SJSA1 (cell line): ENCODE measurements around the gene VN1R5. TPM values are rescaled to one million over a fixed set of nuclear protein-coding genes. Genes with fewer than 3 reads are reported as not detected.
"Not testable (repeated sequence)": the region's sequence is repeated elsewhere in the genome, so short reads cannot be mapped to it uniquely, and the experiment has no call there.

Experiments
- DNase-seq, 2 experiments: peaks; one replicate each; pipeline ENCODE4 v3.0.0-alpha.2; 2015 to 2020; ENCODE audit warnings: low spot score in 2 of 2, low read depth in 1 of 2
- H3K27ac ChIP-seq: fragments of 250-450 bp; sonication (Bioruptor Pico); 2 replicates; pipeline ENCODE4 v1.5.1; 2020; ENCODE audit warnings: mild to moderate bottlenecking, moderate library complexity
- H3K27me3 ChIP-seq: fragments of 250-450 bp; sonication (Bioruptor Pico); replicated peaks from 2 replicates; pipeline ENCODE4 v1.5.1; 2020; ENCODE audit warnings: mild to moderate bottlenecking, moderate library complexity
- H3K36me3 ChIP-seq: fragments of 250-450 bp; sonication (Bioruptor Pico); 2 replicates; pipeline ENCODE4 v1.5.1; 2020; ENCODE audit warnings: mild to moderate bottlenecking
- H3K4me1 ChIP-seq: fragments of 250-450 bp; sonication (Bioruptor Pico); replicated peaks from 2 replicates; pipeline ENCODE4 v1.6.1; 2021; ENCODE audit warnings: mild to moderate bottlenecking
- H3K4me3 ChIP-seq: fragments of 250-450 bp; sonication (Bioruptor Pico); 2 replicates; pipeline ENCODE4 v1.5.1; 2020; ENCODE audit warnings: mild to moderate bottlenecking
- H3K9me3 ChIP-seq: fragments of 250-450 bp; sonication (Bioruptor Pico); replicated peaks from 2 replicates; pipeline ENCODE4 v1.5.1; 2020; ENCODE audit warnings: mild to moderate bottlenecking
- total RNA-seq: library from RNA; depleted of rRNA; stranded (reverse); fragments of >200 nt; shearing (Covaris generic); gene quantifications from 2 replicates; pipeline ENCODE4 v1.2.3, GENCODE V29; 2014; rRNA removed

Gene VN1R5
- total RNA-seq: not detected in 2 replicates

- not testable (repeated sequence) for H3K27me3 ChIP-seq, H3K4me1 ChIP-seq, H3K9me3 ChIP-seq, H3K27ac ChIP-seq, H3K4me3 ChIP-seq, H3K36me3 ChIP-seq, DNase-seq
These were observed at the start of gene VN1R5 for GRCh38 chr1:247255772-247256171. Gene VN1R5, plus strand, starts transcription at chr1:247256072.

GRCh38 chr1:247209396-247209795 is 46.5 kb upstream of the VN1R5 start:
- Histone ChIP-seq H3K4me1 (peaks cover 12% of the 10 kb centered on the region), H3K36me3 (peaks cover 40% of the 10 kb centered on the region), H3K27me3 (no peaks in the 10 kb centered on the region), H3K27ac (no peak overlapping the region), H3K4me3 (peak overlapping the region; percentile 89), H3K9me3 (no peaks in the 10 kb centered on the region; the same call in 1 of the 2 replicates)
- DNase-seq: no peak

- no peak for DNase-seq
- Histone ChIP-seq H3K4me1 (peaks cover 9% of the 10 kb centered on the region), H3K36me3 (peaks cover 40% of the 10 kb centered on the region), H3K27ac (peak overlapping the region; percentile 87), H3K4me3 (peak overlapping the region; percentile 89), H3K27me3 (no peaks in the 10 kb centered on the region), H3K9me3 (no peaks in the 10 kb centered on the region; the same call in 1 of the 2 replicates)
These were observed 45.9 kb upstream of the VN1R5 start for GRCh38 chr1:247210062-247210375.

- H3K27me3 ChIP-seq: no peaks in the 10 kb centered on the region
These were observed 45.3 kb upstream of the VN1R5 start for GRCh38 chr1:247210376-247211117.

GRCh38 chr1:247211339-247211738 is 44.5 kb upstream of the VN1R5 start:
- Histone ChIP-seq H3K27me3 (no peaks in the 10 kb centered on the region), H3K36me3 (peaks cover 32% of the 10 kb centered on the region), H3K4me3 (no peak overlapping the region), H3K27ac (no peak overlapping the region), H3K9me3 (no peaks in the 10 kb centered on the region), H3K4me1 (peaks cover 9% of the 10 kb centered on the region)
- DNase-seq: no peak

More at GRCh38 chr1:247210376-247211117, 45.3 kb upstream of the VN1R5 start:
- peak overlapping the region; percentile 87 for H3K27ac ChIP-seq
- H3K36me3 ChIP-seq: peaks cover 39% of the 10 kb centered on the region
- H3K9me3 ChIP-seq: no peaks in the 10 kb centered on the region; the same call in 1 of the 2 replicates
- peaks cover 9% of the 10 kb centered on the region for H3K4me1 ChIP-seq
- peak; percentile 85 to 96 for DNase-seq
- peak overlapping the region; percentile 89 for H3K4me3 ChIP-seq

GRCh38 chr1:247212012-247212411 is 43.9 kb upstream of the VN1R5 start:
- Histone ChIP-seq H3K4me1 (peaks cover 9% of the 10 kb centered on the region), H3K27me3 (no peaks in the 10 kb centered on the region), H3K36me3 (peaks cover 29% of the 10 kb centered on the region), H3K27ac (no peak overlapping the region), H3K4me3 (no peak overlapping the region), H3K9me3 (no peaks in the 10 kb centered on the region)
- no peak for DNase-seq

GRCh38 chr1:247212627-247213617 is 43.0 kb upstream of the VN1R5 start:
- DNase-seq: no peak
- H3K4me3 ChIP-seq: no peak overlapping the region
- no peaks in the 10 kb centered on the region for H3K27me3 ChIP-seq
- H3K36me3 ChIP-seq: peaks cover 21% of the 10 kb centered on the region
- H3K9me3 ChIP-seq: no peaks in the 10 kb centered on the region
- H3K4me1 ChIP-seq: peaks cover 9% of the 10 kb centered on the region
- H3K27ac ChIP-seq: no peak overlapping the region

GRCh38 chr1:247216261-247216660 is 39.6 kb upstream of the VN1R5 start:
- Histone ChIP-seq H3K36me3 (no peaks in the 10 kb centered on the region), H3K27ac (no peak overlapping the region), H3K9me3 (no peaks in the 10 kb centered on the region), H3K27me3 (no peaks in the 10 kb centered on the region), H3K4me3 (no peak overlapping the region), H3K4me1 (no peaks in the 10 kb centered on the region)
- no peak for DNase-seq

- no peak for DNase-seq
- Histone ChIP-seq H3K9me3 (no peaks in the 10 kb centered on the region), H3K27ac (no peak overlapping the region), H3K4me3 (no peak overlapping the region), H3K36me3 (no peaks in the 10 kb centered on the region), H3K4me1 (no peaks in the 10 kb centered on the region), H3K27me3 (no peaks in the 10 kb centered on the region)
These were observed 37.7 kb upstream of the VN1R5 start for GRCh38 chr1:247218121-247218651.

- DNase-seq, H3K27ac ChIP-seq: not testable (repeated sequence)
These were observed 35.6 kb upstream of the VN1R5 start for GRCh38 chr1:247220280-247220679.

GRCh38 chr1:247222840-247223239 is 33.0 kb upstream of the VN1R5 start:
- Histone ChIP-seq H3K27me3 (no peaks in the 10 kb centered on the region), H3K27ac (no peak overlapping the region), H3K4me3 (no peak overlapping the region), H3K9me3 (no peaks in the 10 kb centered on the region), H3K36me3 (no peaks in the 10 kb centered on the region), H3K4me1 (no peaks in the 10 kb centered on the region)
- DNase-seq: no peak

More at GRCh38 chr1:247220280-247220679, 35.6 kb upstream of the VN1R5 start:
- H3K27me3 ChIP-seq, H3K4me1 ChIP-seq, H3K4me3 ChIP-seq, H3K36me3 ChIP-seq, H3K9me3 ChIP-seq: not testable (repeated sequence)

- Histone ChIP-seq H3K4me1 (no peaks in the 10 kb centered on the region), H3K27ac (no peak overlapping the region), H3K4me3 (no peak overlapping the region), H3K9me3 (0 out of 2 replicates have a peak, but pooled peaks cover 3% of the 10 kb centered on the region), H3K27me3 (no peaks in the 10 kb centered on the region), H3K36me3 (no peaks in the 10 kb centered on the region)
- DNase-seq: no peak
These were observed 31.1 kb upstream of the VN1R5 start for GRCh38 chr1:247224822-247225221.

- no peaks in the 10 kb centered on the region for H3K27me3 ChIP-seq
- DNase-seq: no peak
- no peak overlapping the region for H3K27ac ChIP-seq
- H3K36me3 ChIP-seq: no peaks in the 10 kb centered on the region
- no peak overlapping the region for H3K4me3 ChIP-seq
- 0 out of 2 replicates have a peak, but pooled peaks cover 3% of the 10 kb centered on the region for H3K9me3 ChIP-seq
- H3K4me1 ChIP-seq: no peaks in the 10 kb centered on the region
These were observed 27.7 kb upstream of the VN1R5 start for GRCh38 chr1:247228133-247228532.

GRCh38 chr1:247241691-247242090 is 14.2 kb upstream of the VN1R5 start:
- Histone ChIP-seq H3K9me3 (no peaks in the 10 kb centered on the region), H3K36me3 (no peaks in the 10 kb centered on the region), H3K4me3 (no peak overlapping the region), H3K27ac (no peak overlapping the region), H3K4me1 (no peaks in the 10 kb centered on the region), H3K27me3 (no peaks in the 10 kb centered on the region)
- DNase-seq: no peak
